ENCODE measurements around the gene CEP128.

DNA sequence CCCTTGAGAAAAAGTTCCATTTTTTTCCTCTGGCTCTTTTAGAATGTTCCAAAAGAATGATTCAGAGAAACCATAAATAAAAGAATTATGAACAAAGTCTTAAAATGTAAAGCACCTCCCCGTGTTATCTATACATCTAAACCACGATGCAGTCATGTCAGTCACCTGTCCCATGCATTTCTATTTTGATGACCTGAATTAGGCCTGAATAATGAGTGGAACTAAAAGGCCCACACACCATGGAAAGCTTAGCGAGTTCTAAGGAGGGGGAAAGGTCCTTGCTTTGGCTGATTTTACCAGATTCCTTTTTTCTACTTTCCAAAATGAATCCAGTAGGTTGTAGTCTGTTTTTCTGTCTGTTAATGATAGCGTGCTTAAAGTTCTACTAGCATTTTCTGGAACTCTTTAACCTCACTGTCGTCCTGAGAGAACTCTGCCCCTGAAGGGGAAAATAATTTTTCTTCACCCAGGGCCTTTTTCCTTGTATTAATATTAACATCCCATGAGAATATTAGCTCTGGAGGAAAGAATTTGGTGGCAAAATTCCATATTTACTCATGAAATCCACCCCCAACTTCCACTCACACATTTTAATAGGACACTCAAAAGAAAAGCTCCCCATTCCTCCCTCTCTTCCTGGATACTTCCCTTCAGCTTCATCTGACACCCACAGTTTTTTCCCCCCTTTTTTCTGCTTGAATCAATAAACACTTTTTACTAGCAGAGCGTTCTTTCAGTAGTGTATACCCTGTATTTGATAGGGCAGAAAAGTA is 464.0 kb downstream of the CEP128 start:
- TF ChIP-seq, protein P1, sequence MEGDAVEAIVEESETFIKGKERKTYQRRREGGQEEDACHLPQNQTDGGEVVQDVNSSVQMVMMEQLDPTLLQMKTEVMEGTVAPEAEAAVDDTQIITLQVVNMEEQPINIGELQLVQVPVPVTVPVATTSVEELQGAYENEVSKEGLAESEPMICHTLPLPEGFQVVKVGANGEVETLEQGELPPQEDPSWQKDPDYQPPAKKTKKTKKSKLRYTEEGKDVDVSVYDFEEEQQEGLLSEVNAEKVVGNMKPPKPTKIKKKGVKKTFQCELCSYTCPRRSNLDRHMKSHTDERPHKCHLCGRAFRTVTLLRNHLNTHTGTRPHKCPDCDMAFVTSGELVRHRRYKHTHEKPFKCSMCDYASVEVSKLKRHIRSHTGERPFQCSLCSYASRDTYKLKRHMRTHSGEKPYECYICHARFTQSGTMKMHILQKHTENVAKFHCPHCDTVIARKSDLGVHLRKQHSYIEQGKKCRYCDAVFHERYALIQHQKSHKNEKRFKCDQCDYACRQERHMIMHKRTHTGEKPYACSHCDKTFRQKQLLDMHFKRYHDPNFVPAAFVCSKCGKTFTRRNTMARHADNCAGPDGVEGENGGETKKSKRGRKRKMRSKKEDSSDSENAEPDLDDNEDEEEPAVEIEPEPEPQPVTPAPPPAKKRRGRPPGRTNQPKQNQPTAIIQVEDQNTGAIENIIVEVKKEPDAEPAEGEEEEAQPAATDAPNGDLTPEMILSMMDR (IDR thresholded peaks at IDR 0.05 in 2 of 3, conservative IDR thresholded peaks at IDR 0.05 in 1 of 3; ENCODE audit: borderline replicate concordance in 1 of 3, insufficient read depth in 1 of 3, low read depth in 2 of 3, low read length in 2 of 3) = no peak
- TF ChIP-seq EZH2 (IDR thresholded peaks at IDR 0.05) (no peak), POLR2A (IDR thresholded peaks at IDR 0.05; ENCODE audit: borderline replicate concordance, extremely low read depth, insufficient read depth, insufficient read length) (no peak), YY1 (IDR thresholded peaks at IDR 0.05; ENCODE audit: extremely low read depth, insufficient replicate concordance, low read depth, low read length) (no peak), RAD21 (IDR thresholded peaks at IDR 0.05; ENCODE audit: low read depth) (no peak), TCF7L2 (IDR thresholded peaks at IDR 0.05; ENCODE audit: borderline replicate concordance, extremely low read depth, insufficient read depth, insufficient read length) (no peak)
- TF ChIP-seq, protein P2, sequence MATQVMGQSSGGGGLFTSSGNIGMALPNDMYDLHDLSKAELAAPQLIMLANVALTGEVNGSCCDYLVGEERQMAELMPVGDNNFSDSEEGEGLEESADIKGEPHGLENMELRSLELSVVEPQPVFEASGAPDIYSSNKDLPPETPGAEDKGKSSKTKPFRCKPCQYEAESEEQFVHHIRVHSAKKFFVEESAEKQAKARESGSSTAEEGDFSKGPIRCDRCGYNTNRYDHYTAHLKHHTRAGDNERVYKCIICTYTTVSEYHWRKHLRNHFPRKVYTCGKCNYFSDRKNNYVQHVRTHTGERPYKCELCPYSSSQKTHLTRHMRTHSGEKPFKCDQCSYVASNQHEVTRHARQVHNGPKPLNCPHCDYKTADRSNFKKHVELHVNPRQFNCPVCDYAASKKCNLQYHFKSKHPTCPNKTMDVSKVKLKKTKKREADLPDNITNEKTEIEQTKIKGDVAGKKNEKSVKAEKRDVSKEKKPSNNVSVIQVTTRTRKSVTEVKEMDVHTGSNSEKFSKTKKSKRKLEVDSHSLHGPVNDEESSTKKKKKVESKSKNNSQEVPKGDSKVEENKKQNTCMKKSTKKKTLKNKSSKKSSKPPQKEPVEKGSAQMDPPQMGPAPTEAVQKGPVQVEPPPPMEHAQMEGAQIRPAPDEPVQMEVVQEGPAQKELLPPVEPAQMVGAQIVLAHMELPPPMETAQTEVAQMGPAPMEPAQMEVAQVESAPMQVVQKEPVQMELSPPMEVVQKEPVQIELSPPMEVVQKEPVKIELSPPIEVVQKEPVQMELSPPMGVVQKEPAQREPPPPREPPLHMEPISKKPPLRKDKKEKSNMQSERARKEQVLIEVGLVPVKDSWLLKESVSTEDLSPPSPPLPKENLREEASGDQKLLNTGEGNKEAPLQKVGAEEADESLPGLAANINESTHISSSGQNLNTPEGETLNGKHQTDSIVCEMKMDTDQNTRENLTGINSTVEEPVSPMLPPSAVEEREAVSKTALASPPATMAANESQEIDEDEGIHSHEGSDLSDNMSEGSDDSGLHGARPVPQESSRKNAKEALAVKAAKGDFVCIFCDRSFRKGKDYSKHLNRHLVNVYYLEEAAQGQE (IDR thresholded peaks at IDR 0.05; ENCODE audit: low read depth) = no peak

Data from HCT116 (cell line).